ENCODE results near the gene UGT1A5. TPM values are rescaled to one million over a fixed set of nuclear protein-coding genes. Genes with fewer than 3 reads are reported as not detected.

Gene UGT1A5
- total and polyA plus RNA-seq, 2 of the 4 experiments (the other 2 are of a cell fraction): not detected

GRCh38 chr2:233676046-233676445 lies 36.7 kb upstream of the UGT1A5 start:
- no peak overlapping the region for H2BK5ac ChIP-seq (ENCODE audit: low read depth, low read length, poor library complexity, severe bottlenecking)
- no peak overlapping the region for H2BK15ac ChIP-seq (ENCODE audit: low read depth, low read length)
- H3K4me3 ChIP-seq (ENCODE audit: insufficient read depth, low read depth, low read length): no peak overlapping the region
- H4K91ac ChIP-seq (ENCODE audit: insufficient read depth, low read depth, low read length): no peak overlapping the region
- no peak overlapping the region for H3K27ac ChIP-seq (ENCODE audit: insufficient read depth, low read length)
- H2AK5ac ChIP-seq (ENCODE audit: low read depth, low read length): no peak overlapping the region
- no peak for ATAC-seq (ENCODE audit: low read depth)
- H2BK20ac ChIP-seq (ENCODE audit: low read depth, low read length): no peak overlapping the region
- H3K56ac ChIP-seq (ENCODE audit: extremely low read depth, insufficient read depth, low read length): no peak overlapping the region
- no peak overlapping the region for H2BK120ac ChIP-seq (ENCODE audit: low read depth, low read length)
- no peak overlapping the region for H3K18ac ChIP-seq (ENCODE audit: low read depth, low read length)
- no peaks in the 10 kb centered on the region for H3K9me3 ChIP-seq (ENCODE audit: control insufficient read depth, insufficient read depth, low read length)
- WGBS, 2 experiments (ENCODE audit: extremely low coverage in 2 of 2, insufficient read length in 1 of 2): no CpG with 5 or more reads among the region's 2 CpGs
- in situ Hi-C loops (cut with MboI; ENCODE audit: low sequenced_read_pairs): no loop called here
- H4K5ac ChIP-seq (ENCODE audit: low read depth, low read length): no peak overlapping the region
- H3K9ac ChIP-seq (ENCODE audit: low read depth, low read length): no peak overlapping the region
- no peak overlapping the region for H3K14ac ChIP-seq (replicated peaks; ENCODE audit: low read depth, low read length)
- H4K20me1 ChIP-seq (ENCODE audit: insufficient read depth, low read length): no peaks in the 10 kb centered on the region
- H3K79me1 ChIP-seq (ENCODE audit: low read depth in 1 of 2, low read length in 2 of 2): no peaks in the 10 kb centered on the region
- no peaks in the 10 kb centered on the region for H3K4me1 ChIP-seq (ENCODE audit: control insufficient read depth, insufficient read depth, low read length)
- TF ChIP-seq BHLHE40 (IDR thresholded peaks at IDR 0.05; ENCODE audit: low read depth, low read length) (no peak), CHD1 (IDR thresholded peaks at IDR 0.05; ENCODE audit: low read depth, low read length) (no peak), MAFK (IDR thresholded peaks at IDR 0.05; ENCODE audit: low read depth, low read length) (no peak), ELK1 (IDR thresholded peaks at IDR 0.05; ENCODE audit: borderline replicate concordance, low read depth, low read length) (no peak), MAZ (IDR thresholded peaks at IDR 0.05; ENCODE audit: borderline replicate concordance, low read depth, low read length) (no peak), POLR2A (IDR thresholded peaks at IDR 0.05; ENCODE audit: low read depth, low read length) (no peak), NFE2L2 (IDR thresholded peaks at IDR 0.05; ENCODE audit: low read depth, low read length) (no peak), RCOR1 (IDR thresholded peaks at IDR 0.05; ENCODE audit: insufficient replicate concordance, low read length) (no peak), CEBPB (IDR thresholded peaks at IDR 0.05; ENCODE audit: low read depth, low read length) (no peak), RFX5 (IDR thresholded peaks at IDR 0.05; ENCODE audit: low read depth, low read length) (no peak), RAD21 (IDR thresholded peaks at IDR 0.05; ENCODE audit: low read length) (no peak), SMC3 (IDR thresholded peaks at IDR 0.05; ENCODE audit: low read depth, low read length) (no peak), CTCF (conservative IDR thresholded peaks at IDR 0.05; ENCODE audit: low read depth, low read length) (no peak), USF2 (IDR thresholded peaks at IDR 0.05; ENCODE audit: low read depth, low read length) (no peak), FOS (IDR thresholded peaks at IDR 0.05; ENCODE audit: low read depth, low read length) (no peak), MXI1 (IDR thresholded peaks at IDR 0.05; ENCODE audit: borderline replicate concordance, low read depth, low read length) (no peak)
- H4K8ac ChIP-seq (ENCODE audit: low read depth in 2 of 2, low read length in 2 of 2): no peak overlapping the region
- H2AK9ac ChIP-seq (replicated peaks; ENCODE audit: low read depth, low read length, poor library complexity): no peak overlapping the region
- no peak overlapping the region for H3K4me2 ChIP-seq (ENCODE audit: low read depth, low read length)
- no peaks in the 10 kb centered on the region for H3K27me3 ChIP-seq (ENCODE audit: control insufficient read depth, insufficient read depth, low read length)
- H3K36me3 ChIP-seq (ENCODE audit: control insufficient read depth, insufficient read depth, low read length): no peaks in the 10 kb centered on the region
- dilution Hi-C loops (cut with HindIII; ENCODE audit: low sequenced_read_pairs, unreplicated experiment): no loop called here
- DNase-seq: no peak
- POLR2A ChIA-PET (ENCODE audit: unreplicated experiment): no interaction called here
- intact Hi-C loops (cut with micrococcal nuclease): no loop called here
- CTCF ChIA-PET: no interaction called here
- no peak overlapping the region for H3K4ac ChIP-seq (ENCODE audit: low read depth, low read length)
- BruUV-seq (replicated peaks): no TSS peak
- H2AFZ ChIP-seq (replicated peaks; ENCODE audit: low read length, poor library complexity): no peak overlapping the region
- no peaks in the 10 kb centered on the region for H3K9me1 ChIP-seq (ENCODE audit: insufficient read depth, low read length)
- no peak overlapping the region for H3K23ac ChIP-seq (ENCODE audit: low read depth, low read length)
